NCI-H2107 treated with DMSO at 0.1 percent for 48 hours (cell line): Measurements from ENCODE around the gene DOCK6.

ENCODE experiments used
- DNase-seq: peaks from one replicate; lab custom pipeline; 2025; ENCODE audit not compliant: unreplicated experiment; lab: John Stamatoyannopoulos, UW

Gene DOCK6

GRCh38 chr19:11227195-11227886, 35.0 kb downstream of the DOCK6 start:
- DNase-seq = no peak

DNA sequence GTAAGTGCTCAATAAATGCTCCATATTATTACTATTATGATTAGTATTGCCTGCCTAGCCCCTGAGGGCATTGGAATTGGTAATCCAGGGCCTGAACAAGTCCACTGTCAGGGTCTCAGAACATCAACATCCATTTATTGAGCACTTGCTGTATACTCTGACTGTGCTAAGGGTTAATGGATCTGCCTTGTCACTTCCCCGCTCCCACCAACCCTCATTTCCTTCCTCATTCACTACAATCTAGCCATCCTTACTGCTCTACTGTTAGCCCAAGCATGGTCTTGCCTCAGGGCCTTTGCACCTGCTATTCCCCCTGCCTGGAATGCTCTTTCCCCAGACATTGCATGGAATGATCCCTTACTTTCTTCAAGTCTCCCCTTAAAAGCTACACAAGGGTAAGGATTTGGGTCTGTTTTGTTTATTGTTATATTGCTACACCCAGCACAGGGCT, 35.6 kb downstream of the DOCK6 start:
- DNase-seq = no peak

- DNase-seq = no peak
Observed at GRCh38 chr19:11225815-11226214, 36.5 kb downstream of the DOCK6 start.

GRCh38 chr19:11225172-11225571, 37.2 kb downstream of the DOCK6 start:
- no peak for DNase-seq

DNA sequence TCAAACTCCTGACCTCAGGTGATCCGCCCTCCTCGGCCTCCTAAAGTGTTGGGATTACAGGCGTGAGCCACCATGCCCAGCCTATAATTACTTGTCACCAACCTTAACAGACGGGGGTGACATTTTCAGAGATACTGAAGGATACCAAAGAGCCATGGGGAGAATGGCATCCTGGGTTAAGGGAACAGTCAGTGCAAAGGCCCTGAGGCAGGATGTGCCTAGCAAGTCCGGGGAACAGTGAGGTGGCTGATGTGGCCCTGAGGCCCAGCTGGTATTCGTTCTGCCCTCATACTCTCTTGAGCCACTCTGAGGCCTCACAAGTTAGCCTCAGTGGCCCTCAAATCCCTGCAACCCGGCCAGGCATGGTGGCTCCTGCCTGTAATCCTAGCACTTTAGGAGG, 37.9 kb downstream of the DOCK6 start:
- DNase-seq = no peak

DNA sequence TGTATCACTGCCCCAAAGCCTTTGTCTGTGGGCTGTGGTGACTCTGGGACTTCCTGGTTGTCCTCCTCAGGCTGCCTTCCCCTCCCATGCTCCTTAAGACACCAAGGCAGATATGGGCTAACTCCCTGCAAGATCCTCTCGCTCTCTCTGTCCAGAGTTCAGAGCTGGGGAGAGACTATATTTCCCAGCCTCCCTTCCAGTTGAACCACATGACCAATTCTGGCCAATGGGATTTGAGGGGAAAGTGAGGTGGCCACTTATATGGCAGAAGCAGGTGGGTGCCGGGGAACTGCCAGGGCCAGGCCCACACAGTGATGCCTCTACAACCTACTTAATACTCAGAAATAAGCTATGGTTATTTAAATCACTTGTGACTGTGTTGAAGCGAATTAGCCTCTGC, 39.1 kb downstream of the DOCK6 start:
- no peak for DNase-seq

- no peak for DNase-seq
Observed at GRCh38 chr19:11221082-11221598, 41.2 kb downstream of the DOCK6 start.

- DNase-seq = no peak
Observed at GRCh38 chr19:11214387-11214786, 47.9 kb downstream of the DOCK6 start.

DNA sequence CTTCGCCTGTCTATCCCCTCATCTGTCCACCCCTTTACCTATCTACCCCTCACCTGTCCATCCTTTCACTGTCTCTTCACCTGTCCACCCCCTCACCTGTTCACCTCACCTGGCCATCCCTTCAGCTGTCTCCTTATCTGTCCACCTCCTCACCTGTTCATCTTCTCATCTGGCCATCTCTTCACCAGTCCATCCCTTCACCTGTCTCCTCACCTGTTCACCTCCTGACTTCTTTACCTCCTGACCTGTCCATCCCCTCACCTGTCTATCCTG, 51.7 kb downstream of the DOCK6 start:
- DNase-seq = no peak

GRCh38 chr19:11209839-11210655, 52.3 kb downstream of the DOCK6 start:
- no peak for DNase-seq

DNA sequence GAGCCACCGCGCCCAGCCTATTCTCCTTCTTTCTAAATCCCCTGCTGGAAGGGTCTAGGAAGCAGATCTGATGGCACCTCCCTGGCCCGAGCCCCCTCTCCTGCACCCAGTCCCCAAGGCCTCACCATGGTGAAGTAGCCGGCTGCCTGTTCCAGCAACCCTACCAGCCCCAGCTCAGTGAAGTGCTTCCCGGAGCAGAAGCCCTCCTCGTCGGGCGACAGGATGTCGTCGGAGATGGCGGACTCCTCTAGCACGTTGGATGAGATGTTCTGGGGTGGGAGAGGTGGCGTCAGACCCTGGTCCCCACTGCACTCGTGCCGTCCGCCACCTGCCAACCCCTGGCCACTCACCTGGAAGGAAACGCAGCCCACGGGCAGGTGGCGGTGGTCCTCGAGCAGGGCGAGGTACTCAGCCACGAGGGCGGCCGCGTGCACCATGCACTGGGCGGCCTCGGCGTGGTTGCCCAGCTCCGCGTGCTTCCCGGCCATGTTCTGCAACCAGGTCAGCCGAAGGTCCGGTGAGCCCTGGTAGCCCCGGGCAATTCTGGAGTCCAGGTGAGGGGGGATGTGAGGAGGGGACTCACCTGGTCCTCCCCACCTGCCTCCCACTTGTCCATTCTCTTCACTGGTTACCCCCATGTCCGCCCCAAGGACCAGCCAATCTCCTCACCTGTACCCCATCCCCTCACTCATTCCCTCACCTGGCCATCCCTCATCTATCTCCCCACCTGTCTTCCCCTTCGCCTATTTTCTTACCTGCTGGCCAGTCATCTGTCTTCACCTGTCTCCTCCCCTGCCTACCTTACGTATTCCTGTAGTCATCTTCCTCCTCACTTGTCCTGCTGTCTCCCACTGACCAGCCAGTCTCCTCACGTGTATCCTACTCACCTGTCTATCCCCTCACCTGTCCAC, 53.5 kb downstream of the DOCK6 start:
- DNase-seq = no peak

DNA sequence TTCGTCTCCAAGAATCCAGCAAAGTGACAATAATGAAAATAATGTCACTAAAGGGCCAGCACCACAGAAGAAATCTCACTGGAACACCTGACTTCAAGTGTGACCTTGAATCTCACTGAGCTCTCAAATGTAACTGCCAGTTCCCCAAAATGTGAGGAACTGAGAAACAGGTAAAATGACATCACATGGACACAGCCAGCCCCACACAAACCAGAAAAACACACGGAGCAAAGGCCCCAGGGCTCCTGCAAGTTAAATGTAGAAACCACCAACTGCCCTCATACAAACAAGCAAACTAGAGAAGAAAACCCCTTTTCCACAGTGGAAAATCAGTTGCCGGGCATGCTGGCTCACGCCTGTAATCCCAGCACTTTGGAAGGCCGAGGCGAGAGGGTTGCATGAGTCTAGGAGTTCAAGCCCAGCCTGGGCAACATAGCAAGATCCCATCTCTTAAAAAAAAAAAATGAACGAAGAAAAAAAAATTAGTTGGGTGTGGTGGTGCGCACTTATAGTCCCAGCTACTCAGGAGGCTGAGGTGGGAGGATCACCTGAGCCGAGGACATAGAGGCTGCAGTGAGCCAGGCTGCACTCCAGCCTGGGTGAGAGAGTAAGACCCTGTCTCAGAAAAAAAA, 56.3 kb downstream of the DOCK6 start:
- no peak for DNase-seq

DNA sequence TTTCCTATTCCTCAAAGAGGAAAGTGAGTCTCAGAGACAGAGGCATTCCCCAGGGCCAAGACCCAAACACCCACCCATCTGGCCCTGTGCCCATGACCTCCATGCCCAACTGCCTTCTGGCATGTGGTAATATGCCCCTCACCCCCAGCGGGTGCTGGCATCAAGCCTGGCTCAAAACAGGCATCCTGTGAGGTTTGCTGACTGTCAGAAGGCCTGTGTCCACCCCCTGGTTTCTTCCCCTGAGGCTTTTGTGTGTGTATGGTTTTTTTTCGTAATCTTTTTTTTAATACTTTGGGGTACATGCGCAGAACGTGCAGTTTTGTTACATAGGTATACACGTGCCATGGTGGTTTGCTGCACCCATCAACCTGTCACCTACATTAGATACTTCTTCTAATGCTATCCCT, 57.4 kb downstream of the DOCK6 start:
- no peak for DNase-seq

DNA sequence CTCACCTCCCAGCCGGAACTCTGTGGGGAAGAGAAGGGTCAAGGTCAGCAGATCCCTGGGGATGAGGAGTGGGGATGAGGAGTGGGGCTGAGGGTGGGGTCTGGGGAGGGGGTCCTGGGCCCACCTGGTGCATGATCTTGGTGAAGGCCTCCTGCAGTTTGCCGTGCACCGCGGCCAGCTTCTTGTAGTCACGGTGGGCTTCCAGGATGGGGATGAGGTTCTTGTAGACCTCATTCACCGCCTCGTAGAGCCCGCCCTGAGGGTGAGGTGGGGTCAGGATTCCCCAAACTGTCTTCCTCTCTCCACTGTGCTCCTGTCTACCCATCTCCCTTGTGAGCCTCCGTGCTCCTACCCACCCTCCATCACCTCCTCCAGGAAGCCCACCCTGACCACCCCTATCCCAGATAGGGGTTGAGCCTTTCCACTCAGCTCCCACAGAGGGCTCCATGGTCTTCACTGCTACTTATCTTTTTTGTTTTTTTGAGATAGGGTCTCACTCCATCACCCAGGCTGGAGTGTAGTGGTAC, 58.2 kb downstream of the DOCK6 start:
- no peak for DNase-seq

GRCh38 chr19:11203194-11204075, 58.9 kb downstream of the DOCK6 start:
- no peak for DNase-seq

DNA sequence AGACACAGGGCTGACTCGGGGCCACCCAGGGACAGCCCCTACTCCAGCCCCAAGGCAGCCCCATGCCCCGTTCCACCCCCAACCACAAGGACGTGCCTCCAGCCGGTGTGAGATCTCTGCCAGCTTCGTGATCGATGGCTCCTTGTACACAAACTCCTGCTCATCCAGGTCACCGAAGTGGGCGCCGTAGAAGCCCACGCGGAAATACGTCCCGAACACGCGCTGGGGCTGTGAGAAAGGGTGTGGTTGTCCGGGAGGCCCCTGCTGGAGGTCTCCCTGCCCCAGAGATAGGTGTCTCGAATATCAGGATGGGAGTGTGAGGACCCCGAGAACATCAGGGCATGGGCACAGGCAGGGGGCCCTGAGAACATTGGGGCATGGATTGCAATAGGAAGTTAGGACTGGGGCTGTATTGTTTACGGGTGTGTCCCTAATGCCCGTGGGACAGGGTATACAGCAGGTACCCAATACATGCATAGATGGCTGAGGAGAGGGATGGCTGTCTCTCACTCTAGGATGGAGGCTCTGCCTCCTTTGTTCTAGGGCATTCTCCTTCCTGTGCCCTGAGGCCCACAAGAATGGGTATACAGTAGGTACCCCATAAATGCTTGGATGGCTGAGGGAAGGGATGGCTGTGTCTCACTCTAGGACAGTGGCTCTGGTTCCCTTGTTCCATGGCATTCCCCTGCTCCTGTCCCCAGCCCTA, 59.7 kb downstream of the DOCK6 start:
- DNase-seq = no peak

GRCh38 chr19:11201791-11202190, 60.5 kb downstream of the DOCK6 start:
- no peak for DNase-seq

DNA sequence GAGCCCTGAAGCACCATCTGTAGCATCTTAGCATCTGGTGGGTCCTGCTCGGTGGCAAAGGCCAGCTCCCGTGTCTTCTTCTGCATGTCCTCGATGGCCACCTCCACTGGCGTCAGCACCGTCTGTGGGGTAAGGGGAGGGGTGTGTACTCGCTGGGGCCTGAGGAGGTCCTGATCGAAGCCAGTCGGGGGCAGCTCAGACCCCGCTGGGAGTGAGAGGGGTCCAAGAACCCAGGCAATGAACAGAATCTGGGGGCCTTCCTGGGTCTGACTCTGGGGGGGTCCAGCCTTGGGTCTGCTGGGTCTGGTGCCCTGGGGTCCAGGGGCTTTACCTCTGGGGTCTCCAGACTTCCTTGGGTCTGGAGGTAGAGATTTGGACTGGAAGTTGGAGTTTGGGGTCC, 61.4 kb downstream of the DOCK6 start:
- DNase-seq = no peak

- no peak for DNase-seq
Observed at GRCh38 chr19:11200015-11200574, 62.2 kb downstream of the DOCK6 start.
